HG03354 (cell line): ENCODE data around the gene POLR3H.

Experiments
- ATAC-seq: cut with Tn5 transposase; IDR thresholded peaks from one replicate; pipeline ENCODE4 v1.9.1; 2021; ENCODE audit warnings: mild to moderate bottlenecking; ENCODE audit not compliant: unreplicated experiment, poor library complexity, severe bottlenecking

The POLR3H gene

DNA sequence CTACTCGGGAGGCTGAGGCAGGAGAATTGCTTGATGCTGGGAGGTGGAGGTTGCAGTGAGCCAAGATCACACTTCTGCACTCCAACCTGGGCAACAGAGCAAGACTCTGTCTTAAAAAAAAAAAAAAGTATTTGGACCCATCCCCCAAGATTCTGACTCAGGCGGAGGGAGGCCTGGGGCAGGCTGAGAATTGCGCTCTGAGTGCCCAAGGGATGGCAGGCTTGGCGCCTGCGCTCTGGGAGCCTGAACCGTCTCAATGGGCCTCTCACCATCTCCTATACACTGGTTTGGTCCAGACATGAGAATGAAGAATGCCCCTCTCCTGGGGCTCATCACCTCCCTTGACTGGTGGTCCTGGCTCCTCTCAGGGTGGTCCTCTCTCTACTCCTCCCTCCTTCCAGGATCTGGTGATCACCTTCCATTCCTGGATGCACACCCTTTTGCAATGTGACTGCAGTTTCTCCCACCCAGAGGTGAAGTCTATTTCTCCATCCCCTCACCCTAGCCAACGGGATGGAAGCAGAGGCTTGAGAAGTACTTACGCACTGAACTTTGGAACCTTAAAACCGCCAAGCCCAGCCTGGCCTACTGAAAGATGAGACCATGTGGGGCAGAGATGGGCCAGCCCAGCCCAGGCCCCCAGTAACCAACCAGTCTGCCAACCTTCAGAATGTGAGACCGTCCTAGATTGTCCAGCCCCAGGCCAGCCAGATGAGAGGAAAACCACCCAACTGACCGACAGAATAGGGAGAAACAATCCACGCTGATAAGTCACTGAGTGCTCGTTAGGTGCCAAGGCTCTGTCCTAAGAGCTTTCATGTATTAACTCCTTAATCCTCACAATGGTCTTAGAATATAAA is 4.9 kb downstream of the POLR3H start:
- ATAC-seq: no peak

- ATAC-seq: no peak
Observed at GRCh38 chr22:41538583-41538982, 5.7 kb downstream of the POLR3H start.

GRCh38 chr22:41537203-41537602 is 7.1 kb downstream of the POLR3H start:
- no peak for ATAC-seq

DNA sequence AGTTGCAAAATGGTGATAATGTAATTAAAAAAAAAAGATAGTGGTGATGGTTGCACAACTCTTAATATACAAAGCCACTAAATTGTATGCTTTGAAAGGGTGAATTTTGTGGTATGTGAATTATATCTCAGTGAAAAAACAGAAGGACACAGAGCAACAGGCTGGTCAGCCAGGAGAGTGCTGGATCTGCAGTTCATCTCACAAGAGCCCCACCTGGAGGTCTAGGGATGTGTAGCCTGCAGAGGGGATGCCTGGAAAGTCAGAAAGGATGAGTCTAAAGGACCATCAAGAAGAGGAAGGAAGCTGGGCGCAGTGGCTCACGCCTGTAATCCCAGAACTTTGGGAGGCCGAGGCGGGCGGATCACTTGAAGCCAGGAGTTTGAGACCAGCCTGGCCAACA is 9.0 kb downstream of the POLR3H start:
- no peak for ATAC-seq

DNA sequence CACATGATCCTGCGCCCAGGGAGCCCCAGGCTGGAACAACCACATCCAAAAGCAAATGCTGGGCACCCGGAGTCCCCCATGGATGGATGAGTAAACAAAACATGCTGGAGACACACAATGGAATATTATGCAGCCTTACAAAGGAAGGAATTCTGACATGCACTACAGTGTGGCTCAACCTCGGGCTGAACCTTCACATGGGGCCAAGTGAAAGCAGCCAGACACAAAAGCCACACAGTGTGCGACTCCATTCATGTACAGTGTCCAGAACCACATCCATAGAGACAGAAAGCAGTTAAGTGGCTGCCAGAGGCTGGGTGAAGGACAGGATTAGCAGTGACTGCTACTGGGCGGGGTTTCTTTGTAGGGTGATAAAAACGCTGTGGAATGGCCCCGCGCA is 10.1 kb downstream of the POLR3H start:
- ATAC-seq: no peak

DNA sequence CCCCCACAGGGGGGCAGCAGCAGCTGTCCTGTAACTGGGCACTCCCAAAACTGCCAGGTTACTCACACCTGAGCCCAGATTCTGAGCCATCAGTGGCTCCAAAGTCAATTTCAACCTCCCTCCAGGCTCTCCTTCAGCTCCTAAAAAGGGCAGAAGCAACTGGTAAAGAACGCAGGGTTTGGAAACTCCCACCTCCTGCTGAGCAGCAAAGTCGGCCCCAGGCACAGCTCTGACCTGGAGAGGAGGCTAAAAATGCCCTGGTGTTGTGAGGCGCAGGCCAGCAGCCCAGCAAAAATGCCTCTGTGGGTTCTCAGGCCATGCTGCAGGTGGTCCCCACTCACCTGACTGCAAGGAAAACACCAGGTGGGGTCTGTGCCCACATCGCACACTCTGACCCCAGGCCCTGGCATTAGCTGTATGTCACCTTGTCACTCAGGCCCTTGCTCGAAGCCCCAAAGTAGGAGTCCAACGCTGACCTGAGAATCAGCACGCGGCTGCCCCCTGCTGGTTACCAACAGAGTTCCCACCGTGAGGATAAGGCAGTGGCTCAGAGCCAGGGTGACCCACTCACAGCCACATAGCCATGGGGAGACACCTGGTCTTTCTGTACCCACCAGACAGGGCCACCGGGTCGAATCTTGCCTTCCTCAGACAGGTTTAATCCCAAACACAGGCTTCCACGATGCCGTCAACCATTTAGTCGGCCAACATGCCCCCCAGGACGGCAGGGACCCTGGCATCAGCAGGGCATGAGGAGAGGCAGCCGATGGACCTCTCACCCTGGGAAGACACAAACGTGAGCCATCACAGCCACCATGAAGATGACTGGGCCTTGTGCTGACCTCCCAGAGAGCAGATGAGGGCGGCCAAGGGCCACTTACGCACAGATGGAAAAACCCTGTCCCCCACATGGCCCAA is 11.1 kb downstream of the POLR3H start:
- ATAC-seq: no peak

DNA sequence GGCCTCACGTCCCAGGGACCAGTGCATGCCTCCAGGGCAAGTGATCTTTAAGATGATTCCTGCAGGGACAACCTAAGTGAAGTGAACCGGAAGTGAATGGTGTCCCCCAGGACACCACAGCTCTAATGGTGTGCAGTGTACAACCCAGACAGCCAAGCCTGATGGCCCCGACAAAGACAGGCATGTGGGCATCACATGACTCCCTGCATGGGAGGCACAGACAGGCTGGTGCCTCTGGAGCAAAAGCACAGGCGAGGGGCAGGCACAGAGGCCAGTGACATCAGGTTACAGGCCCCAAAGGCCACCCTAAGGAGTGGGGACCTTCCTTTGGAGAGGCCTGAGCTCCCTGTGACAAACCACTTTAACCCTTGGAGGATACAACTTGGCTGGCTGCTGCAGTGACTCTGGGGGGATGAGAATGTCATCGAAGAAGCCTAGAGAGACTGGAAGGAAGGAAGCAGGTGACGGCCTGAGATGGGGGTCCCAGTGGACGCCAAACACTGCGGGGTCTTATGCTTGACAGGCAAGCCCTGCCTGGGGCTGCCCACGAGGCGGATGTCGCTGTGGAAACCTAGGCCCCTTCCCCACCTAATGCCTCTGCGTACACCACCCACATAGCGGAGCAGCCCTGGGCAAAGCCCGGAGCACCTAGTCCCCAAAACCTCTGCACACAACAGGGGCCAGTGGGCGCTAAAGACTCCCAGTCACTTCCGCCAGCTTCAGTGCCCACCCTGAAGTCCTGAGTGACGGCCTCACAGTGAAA is 12.4 kb downstream of the POLR3H start:
- no peak for ATAC-seq

DNA sequence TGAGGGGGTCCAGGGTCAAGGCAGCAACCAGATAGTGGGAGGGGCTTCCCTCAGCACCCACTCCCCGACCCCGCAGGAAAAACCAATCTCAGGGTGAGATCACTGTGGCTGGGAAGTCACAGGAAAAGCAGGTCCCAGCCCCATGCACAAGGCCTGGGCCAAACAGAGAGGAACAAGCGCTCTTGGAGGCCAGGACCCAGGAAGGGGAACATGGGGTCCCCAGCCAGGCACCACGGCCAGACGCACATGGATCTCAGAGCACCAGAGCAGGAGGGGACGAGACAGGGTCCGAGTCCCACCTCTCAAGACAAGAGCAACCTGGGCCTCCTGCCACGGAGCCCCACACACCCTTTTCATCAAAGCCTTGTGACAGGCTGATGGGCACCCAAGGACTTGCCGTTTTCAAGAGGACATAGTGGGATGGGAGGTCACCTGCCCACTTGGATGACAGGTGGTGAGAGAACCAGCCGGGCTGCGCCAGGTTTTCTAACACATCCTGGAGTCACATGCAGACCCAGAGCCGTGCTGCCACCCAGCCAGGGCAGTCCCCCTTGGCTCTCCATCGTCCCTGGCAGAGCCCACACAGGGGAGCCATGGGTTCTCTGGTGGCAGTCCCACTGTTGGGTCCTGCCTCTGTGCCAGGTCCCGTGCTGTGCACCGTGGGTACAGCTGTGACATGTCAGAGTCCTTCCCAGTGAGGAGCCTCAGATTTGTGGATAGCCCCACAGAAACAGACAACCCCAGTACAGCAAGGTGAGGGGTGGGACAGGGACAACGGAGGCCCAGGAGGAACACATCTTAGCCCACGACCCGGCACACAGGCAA is 13.2 kb downstream of the POLR3H start:
- ATAC-seq: no peak

DNA sequence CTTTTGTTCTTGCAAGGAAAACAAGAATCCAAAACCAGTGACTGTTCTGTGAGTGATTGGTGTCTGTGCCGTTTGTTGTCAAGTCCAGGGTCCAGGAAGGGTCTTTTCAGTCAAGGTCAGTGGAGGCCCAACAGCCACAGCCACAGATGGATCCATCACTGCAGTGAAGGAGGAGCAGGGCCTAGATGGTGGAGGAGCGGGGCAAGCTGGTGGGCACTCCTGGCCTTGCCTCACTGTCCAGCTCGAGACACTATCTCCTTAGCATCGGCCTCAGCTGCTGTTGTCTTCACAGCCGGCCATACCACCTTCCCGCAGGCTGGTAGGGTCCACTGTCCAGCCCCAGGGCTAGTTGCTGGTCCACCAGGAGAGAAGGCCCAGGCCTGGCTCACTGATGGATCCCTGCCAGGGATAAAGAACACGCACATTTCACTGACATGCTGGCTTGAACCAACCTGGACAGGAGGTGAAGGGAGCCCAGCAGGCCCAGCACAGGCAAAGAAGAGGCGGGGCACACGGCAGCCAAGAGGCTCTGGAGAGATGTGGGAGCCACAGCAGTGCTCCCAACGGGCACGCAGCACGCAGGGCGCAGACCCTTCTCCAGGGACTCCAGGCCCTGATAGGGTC is 15.2 kb downstream of the POLR3H start:
- ATAC-seq: no peak

DNA sequence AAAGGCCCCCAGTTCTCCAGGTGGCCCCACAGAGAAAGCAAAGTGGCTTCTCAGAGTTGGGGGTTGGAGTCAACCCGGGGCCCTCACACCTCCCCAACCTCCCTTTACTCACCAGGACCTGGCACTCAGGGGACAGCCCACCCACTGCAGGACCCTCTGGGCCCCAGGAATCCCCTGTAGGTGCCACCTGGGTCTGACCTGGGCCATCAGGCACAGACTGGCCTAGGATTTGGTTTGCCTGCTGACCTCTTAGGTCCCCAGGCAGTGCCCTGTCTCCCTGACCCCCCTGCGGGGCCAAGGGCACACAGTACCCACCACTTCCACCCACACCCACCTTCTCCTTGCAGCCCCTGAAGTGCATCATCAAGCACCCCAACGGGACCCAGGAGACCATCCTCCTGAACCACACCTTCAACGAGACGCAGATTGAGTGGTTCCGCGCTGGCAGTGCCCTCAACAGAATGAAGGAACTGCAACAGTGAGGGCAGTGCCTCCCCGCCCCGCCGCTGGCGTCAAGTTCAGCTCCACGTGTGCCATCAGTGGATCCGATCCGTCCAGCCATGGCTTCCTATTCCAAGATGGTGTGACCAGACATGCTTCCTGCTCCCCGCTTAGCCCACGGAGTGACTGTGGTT is 16.0 kb downstream of the POLR3H start:
- no peak for ATAC-seq

DNA sequence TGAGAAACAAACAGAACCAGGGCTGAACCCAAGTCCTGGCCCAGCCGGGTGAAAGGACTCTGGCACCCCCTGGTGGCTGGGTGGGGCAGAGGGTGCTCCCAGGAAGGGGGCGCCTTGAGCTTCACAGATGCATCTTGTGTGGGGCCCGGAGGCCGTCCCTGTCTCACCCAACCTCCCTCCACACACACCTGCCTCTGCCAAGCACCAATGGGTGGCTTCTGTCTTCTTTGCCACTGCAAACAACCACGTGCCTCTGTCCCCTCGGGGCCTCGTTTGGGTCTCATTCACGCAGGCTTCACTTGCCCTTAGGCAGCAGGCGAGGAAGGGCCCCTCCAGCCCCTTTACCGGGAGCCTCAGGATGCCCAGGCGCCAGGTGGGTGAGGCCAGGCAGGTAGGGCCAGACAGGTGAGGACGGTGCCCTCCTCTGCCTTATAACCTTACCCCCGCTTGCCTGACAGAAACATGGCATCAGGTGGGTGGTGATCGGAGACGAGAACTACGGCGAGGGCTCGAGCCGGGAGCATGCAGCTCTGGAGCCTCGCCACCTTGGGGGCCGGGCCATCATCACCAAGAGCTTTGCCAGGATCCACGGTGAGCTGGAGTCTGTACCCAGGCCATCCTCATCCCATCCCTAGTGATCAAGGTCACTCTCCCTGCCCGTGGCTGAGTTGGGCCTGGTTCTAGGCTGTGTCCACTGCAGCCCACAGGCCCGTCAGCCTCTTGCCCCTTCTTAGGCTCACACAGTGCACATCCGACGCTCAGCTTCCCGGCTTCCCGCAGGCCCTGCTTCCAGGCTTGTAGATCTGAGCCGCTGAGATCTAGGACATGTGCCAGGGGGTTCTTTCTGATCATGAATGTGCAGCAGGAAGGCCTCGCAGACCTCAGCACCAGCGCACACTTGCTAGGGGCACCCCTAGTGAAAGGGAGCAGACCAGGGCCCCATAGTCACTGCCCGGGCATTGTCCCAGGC is 17.2 kb downstream of the POLR3H start:
- ATAC-seq: no peak

GRCh38 chr22:41526226-41526829 is 17.9 kb downstream of the POLR3H start:
- no peak for ATAC-seq

DNA sequence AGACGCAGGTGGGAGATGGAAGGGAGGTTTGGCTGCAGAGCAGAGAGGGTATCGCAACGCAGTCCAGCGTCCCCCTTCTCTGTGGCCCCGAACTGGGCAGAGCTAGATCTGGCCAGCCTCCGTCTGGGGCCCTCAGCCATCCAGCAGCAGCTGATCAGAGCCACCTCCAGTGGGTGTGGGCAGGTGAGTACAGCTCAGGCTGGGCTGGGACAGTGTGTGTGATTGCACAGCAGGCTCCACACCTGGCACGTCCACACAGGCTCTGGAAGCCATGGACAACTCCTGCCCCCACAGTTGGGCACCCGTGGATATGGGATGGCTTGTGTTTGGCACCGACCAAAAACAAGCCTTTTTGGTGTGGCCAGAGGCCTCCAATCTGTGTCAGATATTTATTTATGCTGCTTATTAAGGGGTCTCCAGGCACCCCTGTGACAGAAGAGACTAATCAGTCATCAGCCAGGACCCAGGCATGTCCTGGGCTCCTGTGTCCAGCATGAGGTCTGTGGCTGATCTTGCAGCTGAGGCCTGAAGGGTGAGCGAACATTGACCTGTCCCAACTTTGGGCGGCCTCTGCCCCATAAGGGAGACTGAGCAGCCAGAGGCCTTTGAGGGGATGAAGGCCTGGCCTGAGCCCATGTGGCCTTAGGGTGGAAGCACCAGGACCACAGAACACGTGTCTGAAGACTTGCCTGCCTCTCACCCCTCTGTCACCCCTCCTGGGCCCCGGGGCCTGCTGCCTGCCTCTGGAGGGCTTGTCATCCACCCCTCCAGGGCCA is 18.6 kb downstream of the POLR3H start:
- ATAC-seq: no peak

DNA sequence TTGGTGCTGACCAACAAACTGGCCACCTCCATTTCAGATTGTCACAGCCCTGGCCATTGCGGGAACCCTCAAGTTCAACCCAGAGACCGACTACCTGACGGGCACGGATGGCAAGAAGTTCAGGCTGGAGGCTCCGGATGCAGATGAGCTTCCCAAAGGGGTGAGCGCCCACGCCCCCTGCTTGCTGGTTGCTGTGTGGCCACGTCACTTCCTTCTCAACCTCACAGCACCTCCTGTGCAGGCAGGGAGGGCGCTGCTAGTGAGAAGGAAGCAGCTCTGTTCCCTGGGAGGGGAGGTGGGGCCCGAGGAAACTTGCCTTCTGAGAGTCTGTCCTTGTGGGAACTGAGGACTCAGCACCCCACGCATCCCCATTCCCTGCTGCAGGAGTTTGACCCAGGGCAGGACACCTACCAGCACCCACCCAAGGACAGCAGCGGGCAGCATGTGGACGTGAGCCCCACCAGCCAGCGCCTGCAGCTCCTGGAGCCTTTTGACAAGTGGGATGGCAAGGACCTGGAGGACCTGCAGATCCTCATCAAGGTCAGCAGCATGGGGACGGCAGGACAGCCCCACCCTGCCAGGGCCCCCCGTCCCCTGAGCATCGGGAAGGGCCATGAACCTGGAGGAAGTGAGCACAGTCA is 19.3 kb downstream of the POLR3H start:
- ATAC-seq: no peak

- ATAC-seq: no peak
Observed at GRCh38 chr22:41524251-41524661, 20.0 kb downstream of the POLR3H start.
